Measurements from ENCODE around the gene NUP88.

The NUP88 gene

DNA sequence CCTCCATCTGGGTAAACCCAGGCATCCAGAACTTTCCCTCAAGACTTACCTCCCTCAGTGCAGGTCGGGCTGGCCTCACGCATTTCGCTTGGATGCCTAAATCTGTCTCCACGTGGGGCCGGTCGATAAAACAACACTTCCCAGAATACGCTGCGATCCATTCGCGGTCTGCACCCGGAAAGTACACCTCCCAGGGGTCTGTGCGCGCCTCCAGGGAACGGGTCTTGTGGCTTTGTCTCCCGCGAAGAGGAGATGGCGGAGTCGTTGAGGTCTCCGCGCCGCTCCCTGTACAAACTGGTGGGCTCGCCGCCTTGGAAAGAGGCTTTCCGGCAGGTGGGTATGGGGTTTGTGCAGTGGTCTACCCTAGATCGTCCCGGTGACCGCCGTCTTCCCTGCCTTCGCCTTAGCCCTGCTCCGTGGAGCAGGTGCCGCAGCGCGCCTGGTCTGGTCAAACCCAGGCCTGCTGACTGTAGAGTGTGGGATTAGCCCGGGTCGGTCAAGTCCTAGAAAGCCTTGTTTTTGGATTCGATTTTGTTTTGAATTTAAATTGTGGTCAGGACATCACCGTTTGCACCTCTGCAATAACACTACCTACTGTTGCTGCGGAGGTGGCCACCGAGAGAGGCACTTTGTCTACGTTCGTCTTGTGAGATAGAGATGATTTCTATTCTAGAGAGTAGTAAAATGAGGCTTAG, 644 bp upstream of the NUP88 start, which contains the start of gene RPAIN:
Gene RPAIN, plus strand, starts transcription at position 224 of the 695 bp plus-strand sequence. Its CDS starts 29 bp downstream, at position 253.
- DNase-seq (ENCODE audit: low read depth) = peak; percentile 9

GRCh38 chr17:5418858-5419355, 555 bp downstream of the NUP88 start:
- TF ChIP-seq, protein P1, sequence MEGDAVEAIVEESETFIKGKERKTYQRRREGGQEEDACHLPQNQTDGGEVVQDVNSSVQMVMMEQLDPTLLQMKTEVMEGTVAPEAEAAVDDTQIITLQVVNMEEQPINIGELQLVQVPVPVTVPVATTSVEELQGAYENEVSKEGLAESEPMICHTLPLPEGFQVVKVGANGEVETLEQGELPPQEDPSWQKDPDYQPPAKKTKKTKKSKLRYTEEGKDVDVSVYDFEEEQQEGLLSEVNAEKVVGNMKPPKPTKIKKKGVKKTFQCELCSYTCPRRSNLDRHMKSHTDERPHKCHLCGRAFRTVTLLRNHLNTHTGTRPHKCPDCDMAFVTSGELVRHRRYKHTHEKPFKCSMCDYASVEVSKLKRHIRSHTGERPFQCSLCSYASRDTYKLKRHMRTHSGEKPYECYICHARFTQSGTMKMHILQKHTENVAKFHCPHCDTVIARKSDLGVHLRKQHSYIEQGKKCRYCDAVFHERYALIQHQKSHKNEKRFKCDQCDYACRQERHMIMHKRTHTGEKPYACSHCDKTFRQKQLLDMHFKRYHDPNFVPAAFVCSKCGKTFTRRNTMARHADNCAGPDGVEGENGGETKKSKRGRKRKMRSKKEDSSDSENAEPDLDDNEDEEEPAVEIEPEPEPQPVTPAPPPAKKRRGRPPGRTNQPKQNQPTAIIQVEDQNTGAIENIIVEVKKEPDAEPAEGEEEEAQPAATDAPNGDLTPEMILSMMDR (IDR thresholded peaks at IDR 0.05; ENCODE audit: insufficient read depth, low read depth, low read length, missing control alignments) = no peak
- DNase-seq (ENCODE audit: low read depth) = peak; percentile 84
- H3K4me3 ChIP-seq (ENCODE audit: low read length) = peak overlapping the region; percentile 91

More for the DNA sequence above, 644 bp upstream of the NUP88 start, which contains the start of gene RPAIN:
- TF ChIP-seq, protein P1 (IDR thresholded peaks at IDR 0.05; ENCODE audit: insufficient read depth, low read depth, low read length, missing control alignments) = no peak
- peak within 1 kb of the TSS; percentile 91 for H3K4me3 ChIP-seq (ENCODE audit: low read length)

DNA sequence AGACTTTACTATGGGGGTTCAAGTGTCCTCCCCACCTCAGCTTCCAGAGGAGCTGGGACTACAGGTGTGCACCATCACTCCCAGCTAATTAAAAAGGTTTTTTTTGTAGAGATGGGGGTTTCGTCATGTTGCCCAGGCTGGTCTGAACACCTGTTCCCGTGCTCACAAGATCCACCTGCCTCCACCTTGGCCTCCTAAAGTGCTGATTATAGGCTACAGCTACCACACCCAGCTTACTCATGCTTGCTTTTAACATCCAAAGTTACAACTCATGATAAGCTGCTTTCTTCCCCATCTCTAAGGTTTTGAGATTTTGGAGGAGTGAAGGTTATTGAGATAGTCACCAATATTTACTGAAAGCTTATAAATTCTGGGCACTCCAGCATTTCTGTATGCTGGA, 2.6 kb downstream of the NUP88 start:
- no peak overlapping the region for H3K4me3 ChIP-seq (ENCODE audit: low read length)
- TF ChIP-seq, protein P1 (IDR thresholded peaks at IDR 0.05; ENCODE audit: insufficient read depth, low read depth, low read length, missing control alignments) = no peak
- DNase-seq (ENCODE audit: low read depth) = peak; percentile 72

- H3K4me3 ChIP-seq (ENCODE audit: low read length) = no peak overlapping the region
- peak; percentile 94 for DNase-seq (ENCODE audit: low read depth)
- TF ChIP-seq, protein P1 (IDR thresholded peaks at IDR 0.05; ENCODE audit: insufficient read depth, low read depth, low read length, missing control alignments) = no peak
Measured at GRCh38 chr17:5413682-5414081, 5.8 kb downstream of the NUP88 start.

GRCh38 chr17:5410594-5411272, 8.7 kb downstream of the NUP88 start:
- H3K4me3 ChIP-seq (ENCODE audit: low read length) = no peak overlapping the region
- no peak for DNase-seq (ENCODE audit: low read depth)
- TF ChIP-seq, protein P1 (IDR thresholded peaks at IDR 0.05; ENCODE audit: insufficient read depth, low read depth, low read length, missing control alignments) = no peak

DNA sequence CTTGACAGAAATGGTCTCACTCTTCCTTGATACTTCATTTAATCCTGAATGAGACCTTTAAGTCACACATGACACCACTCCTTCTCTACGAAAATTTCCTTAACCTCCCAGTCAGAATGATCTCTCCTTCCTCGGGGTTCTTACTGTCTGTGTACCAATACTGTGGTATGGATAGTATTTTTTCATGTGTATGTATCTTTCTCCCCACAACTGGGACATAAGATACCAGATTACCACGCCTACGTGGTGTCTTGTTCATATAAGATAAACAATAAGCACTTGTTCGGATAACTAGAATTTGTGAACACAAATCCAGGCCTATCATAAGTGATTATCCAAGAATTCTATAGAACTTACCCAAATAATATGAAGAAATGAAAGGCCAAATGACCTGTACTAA, 11.3 kb downstream of the NUP88 start:
- H3K4me3 ChIP-seq (ENCODE audit: low read length) = no peak overlapping the region
- DNase-seq (ENCODE audit: low read depth) = no peak
- TF ChIP-seq, protein P1 (IDR thresholded peaks at IDR 0.05; ENCODE audit: insufficient read depth, low read depth, low read length, missing control alignments) = no peak
